Hematopoietic multipotent progenitor cell treated with erythropoietin and hydrocortisone succinate and interleukin-3 and kit ligand, for 4 days (in vitro differentiated cells): ENCODE measurements around the gene CYP1A1.
"Not testable (repeated sequence)": the region's sequence is repeated elsewhere in the genome, so short reads cannot be mapped to it uniquely, and the experiment has no call there.

Source experiments
- DNase-seq: peaks from one replicate; pipeline ENCODE4 v3.0.0-alpha.2; 2015

The CYP1A1 gene

DNA sequence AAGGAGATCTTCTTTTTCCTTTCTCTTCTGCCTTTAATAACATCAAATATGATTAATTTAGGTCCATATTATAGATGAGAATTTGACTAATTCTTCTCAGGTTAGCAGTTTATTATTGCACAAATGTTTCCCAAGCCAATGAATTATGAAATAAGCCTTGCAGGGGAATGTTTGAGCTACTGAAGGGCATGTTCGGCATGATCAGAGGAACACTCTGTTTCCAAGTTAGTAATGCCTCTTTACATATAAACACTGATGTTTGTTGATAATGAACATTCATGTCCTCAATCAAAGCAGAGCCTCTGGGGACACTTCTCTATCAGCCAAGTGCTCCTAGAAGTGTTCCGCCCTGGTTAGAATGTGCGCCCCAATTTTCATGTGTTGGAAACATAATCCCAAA is 10.0 kb upstream of the CYP1A1 start:
- no peak for DNase-seq

DNA sequence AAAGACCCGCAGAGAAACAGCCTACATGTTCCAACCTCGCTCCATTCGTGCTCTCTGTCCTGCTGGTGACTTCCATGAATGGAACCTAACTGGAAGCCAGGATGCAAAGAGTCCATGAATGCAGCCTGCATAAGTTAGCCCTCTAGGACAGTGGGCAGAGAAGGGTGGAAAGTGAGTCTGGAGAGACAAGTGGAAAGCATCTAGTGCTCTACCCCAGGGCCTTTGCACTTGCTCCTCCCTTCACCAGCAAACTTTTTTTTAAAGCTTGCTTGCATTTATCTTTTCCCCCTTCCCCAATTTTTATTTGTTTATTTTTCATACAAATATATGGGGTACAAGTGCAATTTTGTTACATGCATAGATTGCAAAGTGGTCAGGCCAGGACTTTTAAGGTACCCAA is 7.9 kb upstream of the CYP1A1 start:
- no peak for DNase-seq

DNA sequence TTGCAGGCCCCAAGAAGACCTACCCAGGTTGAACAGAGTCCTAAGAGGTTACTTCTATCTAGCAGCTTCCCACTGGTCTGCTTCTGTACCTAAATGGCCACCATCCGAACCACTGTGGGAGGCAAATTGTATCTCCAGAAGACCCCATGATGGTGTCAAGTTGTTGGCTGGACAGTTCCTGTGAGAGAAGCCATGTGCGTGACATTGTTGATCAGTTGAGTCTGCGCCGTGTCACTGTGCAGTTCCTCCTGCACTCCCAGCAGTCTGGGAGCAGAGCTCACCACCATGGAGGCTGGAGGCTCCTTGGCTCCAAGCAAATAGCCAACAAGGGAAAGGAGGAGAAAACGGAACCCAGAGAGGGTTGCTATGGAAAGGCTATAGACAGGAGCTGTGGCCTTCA is 7.5 kb upstream of the CYP1A1 start:
- DNase-seq = no peak

DNA sequence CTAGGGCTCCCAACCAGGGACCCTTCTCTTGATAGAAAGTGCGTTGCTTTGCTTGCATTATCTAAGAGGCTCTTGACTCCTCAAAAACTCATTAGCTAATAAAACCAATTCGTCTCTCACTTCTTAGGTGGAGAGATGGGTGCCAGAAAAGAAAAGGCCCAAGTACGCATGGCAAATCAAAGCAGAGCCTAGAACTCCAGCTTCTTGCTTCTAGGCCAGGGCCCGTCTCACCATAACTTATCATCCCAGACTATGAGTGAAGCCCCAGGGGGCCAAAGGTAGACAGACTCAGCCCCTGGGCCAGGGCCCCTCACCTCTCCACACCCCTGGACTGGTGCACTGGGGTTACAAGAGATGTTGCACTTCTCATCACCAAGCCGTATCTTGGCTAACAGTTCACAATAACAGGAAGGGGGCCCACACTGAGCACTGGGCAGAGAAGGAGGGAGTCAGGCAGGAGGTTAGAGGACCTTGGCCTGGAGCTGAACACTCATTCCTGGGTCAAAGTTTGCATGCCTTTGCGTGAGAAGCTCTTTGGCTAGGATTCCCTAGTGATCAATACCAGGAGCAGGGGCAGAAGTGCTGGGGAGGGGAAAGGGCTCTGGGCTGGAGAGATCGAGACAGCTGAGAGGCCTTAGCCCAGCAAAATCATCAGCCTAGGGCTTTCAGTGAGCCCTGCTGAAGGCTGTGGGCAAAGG is 5.4 kb upstream of the CYP1A1 start:
- DNase-seq = no peak

DNA sequence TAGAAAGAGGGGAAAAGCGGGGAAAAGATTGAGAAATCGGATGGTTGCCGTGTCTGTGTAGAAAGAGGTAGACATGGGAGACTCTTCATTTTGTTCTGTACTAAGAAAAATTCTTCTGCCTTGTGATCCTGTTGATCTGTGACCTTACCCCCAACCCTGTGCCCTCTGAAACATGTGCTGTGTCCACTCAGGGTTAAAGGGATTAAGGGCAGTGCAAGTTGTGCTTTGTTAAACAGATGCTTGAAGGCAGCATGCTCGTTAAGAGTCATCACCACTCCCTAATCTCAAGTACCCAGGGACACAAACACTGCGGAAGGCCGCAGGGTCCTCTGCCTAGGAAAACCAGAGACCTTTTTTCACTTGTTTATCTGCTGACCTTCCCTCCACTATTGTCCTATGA is 4.0 kb upstream of the CYP1A1 start:
- not testable (repeated sequence) for DNase-seq

DNA sequence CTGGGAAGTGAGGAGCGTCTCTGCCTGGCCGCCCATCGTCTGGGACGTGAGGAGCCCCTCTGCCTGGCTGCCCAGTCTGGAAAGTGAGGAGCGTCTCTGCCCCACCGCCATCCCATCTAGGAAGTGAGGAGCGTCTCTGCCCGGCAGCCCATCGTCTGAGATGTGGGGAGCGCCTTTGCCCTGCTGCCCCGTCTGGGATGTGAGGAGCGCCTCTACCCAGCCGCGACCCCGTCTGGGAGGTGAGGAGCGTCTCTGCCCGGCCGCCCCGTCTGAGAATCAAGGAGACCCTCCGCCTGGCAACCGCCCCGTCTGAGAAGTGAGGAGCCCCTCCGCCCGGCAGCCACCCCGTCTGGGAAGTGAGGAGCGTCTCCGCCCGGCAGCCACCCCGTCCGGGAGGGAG is 3.4 kb upstream of the CYP1A1 start:
- not testable (repeated sequence) for DNase-seq

DNA sequence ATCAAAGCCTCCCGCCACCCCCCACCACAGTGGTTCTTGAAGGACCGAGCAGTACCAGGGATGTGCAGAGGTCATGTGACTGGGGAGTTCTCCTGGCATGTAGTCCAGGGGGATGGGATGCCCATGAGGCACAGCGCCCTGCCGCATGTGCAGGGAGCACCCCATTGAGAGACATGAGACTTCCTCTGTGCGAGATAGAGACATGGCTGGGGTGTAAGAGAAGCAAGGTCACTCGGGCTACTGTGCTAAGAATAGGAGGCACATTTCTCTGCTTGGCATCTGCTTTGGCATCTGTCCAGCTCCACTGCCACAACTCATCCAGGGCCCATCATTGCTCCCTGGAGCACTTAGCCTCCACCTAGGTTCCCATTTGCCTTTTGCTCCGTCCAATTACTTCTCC is 2.4 kb upstream of the CYP1A1 start:
- DNase-seq = peak; percentile 27

DNA sequence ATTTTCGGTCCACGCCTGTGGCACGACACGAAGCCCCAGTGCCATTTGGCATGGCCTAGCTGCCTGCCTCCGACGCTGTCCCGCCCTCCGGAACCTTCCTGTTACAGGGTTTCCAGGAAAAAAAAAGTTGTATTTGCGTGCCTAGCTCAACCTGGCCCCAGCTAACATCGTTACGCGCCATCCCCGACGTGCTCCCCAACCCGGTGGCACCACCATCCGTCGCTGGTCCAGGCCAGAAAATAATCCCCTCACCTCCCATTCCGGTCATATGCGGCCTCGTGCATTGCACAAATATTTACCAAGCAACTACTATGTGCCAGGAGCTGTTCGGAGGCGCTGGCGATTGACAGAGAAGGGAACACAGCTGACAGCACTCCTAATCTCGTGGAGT is 1.4 kb upstream of the CYP1A1 start:
- no peak for DNase-seq

DNA sequence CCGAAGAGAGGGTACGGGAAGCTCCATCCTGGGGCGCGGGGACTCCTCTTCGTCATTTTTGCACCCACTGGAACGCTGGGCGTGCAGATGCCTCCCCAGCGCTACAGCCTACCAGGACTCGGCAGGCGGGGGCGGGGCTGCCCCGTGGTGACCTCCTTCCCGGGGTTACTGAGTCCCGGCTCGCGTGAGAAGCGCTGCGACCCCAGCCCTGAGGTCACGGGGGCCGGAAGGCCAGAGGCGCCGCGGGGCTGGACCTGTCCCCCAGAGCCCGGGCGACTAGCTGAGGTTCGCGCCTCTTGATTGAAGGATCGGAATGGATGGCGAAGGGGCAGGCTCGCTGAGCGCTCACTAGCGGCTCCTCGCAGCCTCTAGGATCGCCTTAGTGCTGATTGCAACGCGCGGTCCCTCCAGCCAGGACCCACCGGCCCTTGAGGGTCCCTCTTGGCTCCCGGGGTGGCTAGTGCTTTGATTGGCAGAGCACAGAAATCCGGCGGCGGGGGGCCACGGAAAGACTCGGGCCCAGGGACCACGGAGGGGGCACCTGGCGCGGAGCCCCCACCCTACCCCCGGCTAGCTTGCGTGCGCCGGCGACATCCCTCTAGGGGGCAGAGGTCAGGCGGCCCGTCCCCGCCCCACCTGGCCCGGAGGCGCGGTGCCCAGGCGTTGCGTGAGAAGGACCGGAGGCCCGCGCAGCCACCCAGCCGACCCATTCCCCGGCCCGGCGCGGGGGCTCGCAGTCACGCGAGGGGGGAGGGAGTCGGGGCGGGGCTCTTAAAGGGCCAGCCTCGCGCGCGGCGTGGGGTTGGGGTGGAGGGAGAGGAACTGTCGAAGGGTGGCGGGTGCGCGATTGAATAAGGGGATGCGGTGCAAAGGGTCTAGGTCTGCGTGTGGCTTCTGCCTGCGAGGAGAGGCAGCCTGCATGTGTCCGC is 781 bp upstream of the CYP1A1 start:
- DNase-seq = peak; percentile 71

DNA sequence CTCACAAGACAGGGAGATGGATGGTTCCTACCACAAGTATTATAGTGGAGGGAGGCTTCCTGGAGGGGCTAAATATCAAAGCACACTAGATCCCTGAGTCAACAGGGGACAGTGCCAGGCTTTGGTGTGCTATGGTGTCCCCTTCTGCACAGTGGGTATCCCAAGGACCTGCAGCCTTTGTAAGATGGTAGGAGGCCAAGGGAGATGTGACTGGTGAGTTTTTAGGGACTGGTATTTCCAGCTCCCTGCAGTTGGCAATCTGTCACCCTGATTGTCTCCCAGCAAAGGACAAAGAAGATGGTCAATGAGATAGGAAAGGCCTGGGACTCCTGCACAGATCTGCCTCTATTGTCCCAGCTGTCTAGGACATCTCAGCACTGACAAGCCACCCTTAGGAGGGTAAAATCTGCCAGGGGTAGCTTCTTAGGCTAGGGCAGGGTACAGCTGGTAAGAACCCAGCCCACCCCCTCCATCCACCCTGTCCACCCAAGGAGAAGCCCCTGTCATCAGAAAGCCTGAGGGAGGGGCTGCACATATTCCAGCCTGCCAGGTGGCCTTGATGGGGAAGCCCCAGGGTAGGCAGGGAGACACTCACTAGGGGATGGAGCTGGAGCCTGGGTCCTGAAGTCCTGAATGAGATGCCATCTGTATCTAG is 631 bp downstream of the CYP1A1 start:
- no peak for DNase-seq

DNA sequence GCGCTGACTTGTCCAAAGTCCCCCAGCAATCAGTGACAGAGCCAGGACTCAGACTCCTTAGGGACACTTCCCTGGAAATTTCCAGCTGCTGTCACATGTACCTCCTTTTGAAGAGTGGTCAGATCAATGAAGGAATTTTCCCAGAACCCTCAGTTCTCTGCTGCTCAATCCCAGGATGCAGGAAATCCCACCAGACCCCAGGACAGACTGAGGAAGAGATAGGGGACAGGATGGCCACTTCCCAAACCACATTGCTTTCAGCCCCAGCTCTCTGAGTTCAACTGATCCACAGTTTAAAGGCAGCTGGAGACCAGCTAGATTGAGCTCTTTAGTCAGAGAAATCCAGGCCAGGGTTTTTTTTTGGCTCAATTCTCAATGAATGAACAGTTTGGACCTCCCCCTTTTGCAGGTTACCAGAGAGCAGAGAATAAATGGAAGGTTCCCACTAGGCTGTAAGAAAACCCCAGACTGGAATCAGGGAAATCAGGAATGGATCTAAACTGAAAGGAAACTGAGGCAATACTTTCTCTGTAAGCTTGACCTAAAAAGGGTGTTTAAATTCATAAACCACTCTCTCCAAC is 1.5 kb downstream of the CYP1A1 start:
- peak; percentile 87 for DNase-seq

DNA sequence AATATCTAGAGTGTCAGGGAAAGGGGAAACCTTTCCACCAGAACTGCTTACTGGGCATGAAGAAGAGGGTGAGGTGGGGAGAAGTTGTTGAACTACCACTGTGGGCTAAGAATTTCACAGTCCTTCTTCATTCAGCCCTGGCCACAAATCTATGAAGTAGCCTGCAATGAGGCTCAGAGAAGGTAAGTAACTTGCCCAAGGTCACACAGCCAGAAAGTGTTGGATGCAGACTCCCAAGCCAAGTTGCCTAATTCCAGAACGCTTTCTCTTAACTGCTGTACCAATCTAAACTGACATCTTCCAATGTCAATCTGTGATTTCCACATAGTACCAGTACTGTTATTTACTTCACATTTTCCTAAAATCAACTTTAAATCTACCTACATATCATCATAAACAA is 2.1 kb downstream of the CYP1A1 start:
- DNase-seq = no peak

DNA sequence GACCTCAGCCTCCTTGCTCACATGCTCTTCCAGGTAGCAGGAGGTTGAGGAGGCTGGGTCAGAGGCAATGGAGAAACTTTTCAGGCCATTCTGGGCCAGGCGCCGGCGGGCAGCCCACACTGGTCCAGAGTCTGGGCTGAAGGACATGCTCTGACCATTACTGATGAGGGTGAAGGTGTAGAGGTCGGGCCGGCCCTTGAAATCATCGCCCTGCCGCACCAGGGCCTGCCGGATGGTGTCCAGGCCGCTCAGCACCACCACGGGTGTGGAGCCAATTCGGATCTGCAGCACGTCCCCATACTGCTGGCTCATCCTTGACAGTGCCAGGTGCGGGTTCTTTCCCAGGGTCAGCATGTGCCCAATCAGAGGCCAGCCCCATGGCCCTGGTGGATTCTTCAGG is 2.7 kb downstream of the CYP1A1 start:
- DNase-seq = no peak

DNA sequence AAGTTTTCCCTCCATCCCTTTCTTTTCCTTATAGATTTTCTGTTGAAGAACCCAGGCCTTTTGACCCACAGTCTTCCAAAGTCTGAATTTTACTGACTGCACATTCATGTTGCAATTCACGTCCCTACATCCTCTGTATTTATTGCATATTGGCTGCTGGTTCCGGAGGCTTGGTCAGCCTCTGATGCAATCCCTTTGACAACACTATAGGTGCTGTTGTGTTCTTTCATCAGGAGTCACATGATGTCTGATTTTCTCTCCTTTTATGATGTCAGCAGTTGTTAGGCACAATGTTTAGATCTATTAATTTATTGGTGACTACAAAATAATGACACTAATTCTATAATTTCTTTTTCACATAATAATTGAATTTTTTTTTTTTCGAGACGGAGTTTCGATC is 8.7 kb downstream of the CYP1A1 start:
- peak; percentile 22 for DNase-seq

DNA sequence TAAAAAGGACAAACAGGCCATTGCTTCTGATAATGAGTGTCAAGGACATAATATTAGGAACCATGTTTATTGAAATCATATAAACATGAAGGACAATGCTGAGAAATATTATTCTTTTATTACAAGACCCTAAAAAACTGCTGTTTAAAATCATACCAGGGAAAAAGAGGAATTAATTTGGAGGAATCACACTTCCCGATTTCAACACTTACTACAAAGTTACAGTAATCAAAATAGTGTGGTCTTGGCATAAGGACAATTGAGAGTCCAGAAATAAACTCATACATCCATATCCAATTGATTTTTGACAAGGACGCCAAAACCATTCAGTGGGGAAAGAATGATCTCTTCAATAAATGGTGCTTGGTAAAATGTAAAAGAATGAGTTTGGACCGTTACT is 13.0 kb downstream of the CYP1A1 start:
- DNase-seq = no peak

DNA sequence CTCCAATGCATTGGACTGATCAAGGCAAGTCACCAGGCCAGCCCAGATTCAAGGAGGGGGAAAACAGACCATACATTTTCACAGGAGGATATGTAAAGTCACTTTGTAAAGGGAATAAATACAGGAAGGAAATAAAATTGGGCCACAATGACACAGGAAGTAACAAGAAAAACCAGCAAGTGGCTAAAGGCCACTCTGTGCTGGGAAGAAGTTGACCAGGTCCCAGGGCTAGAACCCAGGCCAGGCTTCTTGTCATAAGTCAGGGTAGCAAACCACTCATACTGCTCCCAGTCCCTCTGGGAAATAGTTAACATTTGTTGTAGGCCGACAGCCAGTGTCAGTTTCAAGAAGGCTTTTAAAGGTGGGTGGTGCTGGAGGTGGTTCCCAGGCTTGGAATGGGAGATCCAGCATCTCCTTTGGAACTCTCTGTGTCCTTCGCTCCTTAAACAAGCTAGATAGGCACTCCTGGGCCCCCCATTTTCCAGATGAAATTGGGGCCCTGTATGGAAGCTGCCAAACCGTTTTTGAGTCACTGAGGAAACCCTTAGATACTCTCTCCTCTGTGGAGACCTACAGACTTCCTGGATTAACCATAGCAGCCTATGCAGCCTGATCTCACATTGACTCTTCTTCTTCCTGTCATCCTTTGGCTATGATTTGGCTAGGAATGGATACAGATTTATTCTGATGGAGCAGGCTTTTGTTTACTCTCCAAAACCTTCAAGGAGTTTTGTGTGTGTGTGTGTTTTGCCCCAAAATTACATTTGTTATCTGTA is 14.8 kb downstream of the CYP1A1 start:
- DNase-seq = no peak

DNA sequence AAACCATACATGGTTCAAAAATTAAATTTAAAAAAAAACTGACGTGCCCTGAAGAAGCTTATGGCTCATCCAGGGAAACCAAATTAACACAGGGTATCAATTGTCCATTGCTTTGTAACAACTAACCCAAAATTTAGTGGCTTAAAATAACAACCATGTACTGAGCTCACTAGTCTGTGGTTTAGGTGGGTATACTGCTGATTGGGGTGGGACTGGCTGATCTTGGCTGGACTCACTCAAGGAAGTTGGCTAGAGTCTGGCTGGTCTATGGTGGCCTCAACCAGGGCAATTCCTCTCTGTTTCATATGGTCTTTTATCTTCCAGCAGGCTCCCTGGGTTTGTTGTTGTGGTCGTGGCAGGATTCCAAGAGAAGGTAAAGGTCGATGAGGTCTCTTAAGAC is 15.4 kb downstream of the CYP1A1 start:
- no peak for DNase-seq

DNA sequence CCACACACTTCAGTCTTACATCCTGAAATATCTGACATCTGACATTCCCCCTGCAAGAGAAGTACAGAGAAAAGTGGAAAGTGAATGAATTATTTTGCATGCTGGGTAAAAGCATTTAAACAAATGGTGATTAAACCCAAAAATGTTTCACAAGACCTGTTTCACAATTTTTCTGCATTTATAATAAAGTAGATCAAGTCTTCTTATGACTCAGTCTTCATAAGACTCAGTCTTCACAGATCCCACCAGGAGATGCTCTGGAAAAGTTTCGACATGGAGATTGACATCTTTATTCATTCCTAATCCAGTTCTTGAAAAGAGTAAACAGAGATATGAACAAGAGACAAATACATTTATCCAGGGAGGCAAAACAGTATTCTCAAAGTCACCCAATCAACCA is 16.3 kb downstream of the CYP1A1 start:
- no peak for DNase-seq

DNA sequence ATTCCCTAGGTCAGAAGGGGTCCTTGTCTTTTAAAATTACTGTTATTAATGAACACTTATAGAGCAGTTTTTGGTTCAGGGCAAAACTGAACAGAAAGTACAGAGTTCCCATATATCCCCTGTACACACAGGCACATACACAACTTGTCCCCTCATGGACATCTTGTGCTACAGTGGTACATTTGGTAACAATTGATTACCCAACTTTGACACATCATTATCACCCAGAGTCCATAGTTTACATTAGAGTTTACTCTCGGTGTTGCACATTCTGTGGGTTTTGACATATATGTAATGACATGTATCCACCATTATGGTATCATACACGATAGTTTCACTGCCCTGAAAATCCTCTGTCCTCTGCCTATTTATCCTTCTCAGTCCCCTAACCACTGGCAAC is 28.5 kb downstream of the CYP1A1 start:
- no peak for DNase-seq

DNA sequence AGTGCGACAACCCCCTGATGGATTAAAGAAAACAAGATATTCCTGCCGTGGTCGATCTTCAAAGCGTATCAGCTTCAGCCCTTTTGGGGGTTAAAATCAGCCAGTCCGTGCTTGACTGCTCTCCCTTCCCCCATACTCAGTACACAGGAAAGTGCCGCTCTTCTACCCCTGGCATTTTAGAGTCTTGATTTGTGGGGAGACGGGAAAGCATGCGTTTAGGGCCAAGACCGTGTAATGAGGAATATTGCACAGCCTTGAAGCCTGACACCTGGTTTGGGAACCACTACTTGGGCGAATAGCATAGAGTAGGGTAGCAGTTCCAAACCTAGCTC is 29.0 kb downstream of the CYP1A1 start:
- DNase-seq = no peak

DNA sequence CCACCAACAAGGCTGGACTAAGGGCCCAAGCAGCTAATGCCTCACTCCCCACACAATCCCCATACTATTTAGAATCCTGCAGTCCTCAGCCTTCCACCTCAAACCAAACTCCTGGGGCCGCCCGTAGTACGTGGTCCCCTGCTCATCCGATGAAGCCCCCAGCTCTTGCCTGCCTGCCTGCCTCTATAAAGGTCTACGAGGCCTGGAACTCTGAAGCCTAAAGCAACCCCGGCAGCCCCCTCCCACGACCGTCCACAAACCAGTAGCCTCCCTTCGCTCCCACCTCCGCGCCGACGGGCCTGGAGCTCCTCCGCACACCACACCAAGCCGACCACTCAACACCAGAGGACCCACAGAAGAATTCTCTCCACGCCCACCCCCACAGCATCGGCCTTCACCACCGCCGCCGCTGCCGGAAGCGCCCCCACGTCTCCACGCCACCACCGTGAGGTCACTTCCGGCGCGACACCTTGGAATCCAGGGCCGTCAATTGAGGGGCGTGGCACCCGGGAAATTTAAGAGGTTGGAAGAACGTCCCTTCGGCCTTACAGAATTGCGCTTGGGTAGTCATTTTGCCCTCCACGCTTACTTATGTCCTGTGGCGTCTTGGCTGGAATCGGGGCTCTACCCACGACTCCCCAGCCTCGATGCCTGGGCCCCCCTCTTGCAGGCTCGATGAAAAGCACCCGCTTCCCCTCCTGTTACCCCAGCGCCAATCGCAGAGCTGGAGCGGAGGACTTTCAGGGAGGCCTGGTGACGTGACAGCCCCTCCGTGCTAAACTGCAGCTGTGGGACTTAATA is 29.5 kb downstream of the CYP1A1 start, which contains the start of gene EDC3:
EDC3 (minus strand) TSS at position 428 of the 801 bp plus-strand sequence. CDS start 20,900 bp downstream, outside the sequence.
- peak; percentile 96 for DNase-seq

DNA sequence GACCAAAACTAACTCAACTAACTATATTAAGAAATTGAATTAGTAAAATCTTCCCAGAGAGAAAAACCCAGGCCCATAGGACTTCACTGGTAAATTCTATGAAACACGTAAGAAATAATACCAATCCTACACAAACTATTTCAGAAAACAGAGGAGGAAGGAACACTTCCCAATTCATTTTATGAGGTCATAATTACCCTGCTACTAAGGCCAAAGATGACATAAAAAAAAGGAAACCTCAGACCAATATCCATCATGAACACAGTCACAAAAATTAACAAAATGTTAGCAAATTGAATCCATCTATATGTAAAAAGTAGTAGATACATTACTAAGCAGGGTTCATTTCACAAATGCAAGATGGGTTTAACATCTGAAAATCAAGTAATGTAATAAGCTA is 33.0 kb downstream of the CYP1A1 start:
- DNase-seq = no peak
